HepG2 (cell line): ENCODE data around the gene PPP2R5D. TPM values are rescaled to one million over a fixed set of nuclear protein-coding genes. Genes with fewer than 3 reads are reported as not detected.
A peak's percentile ranks its signal among the peaks of the same experiment; 100 is the strongest.

Experiments
- ADNP ChIP-seq: sonication (generic); formaldehyde crosslinking; IDR thresholded peaks from 2 replicates; pipeline ENCODE4 v1.4.0; 2020; ENCODE audit warnings: missing genetic modification reagents
- CREB3 ChIP-seq: sonication (generic); formaldehyde crosslinking; IDR thresholded peaks from 2 replicates; pipeline ENCODE4 v1.5.0; 2020; ENCODE audit warnings: missing genetic modification reagents
- ERF ChIP-seq: IDR thresholded peaks from 2 replicates; pipeline ENCODE4 v1.6.1; 2018; ENCODE audit warnings: missing biosample characterization, missing genetic modification reagents
- GLI4 ChIP-seq: sonication (generic); formaldehyde crosslinking; IDR thresholded peaks from 2 replicates; pipeline ENCODE4 v1.5.1; 2020; ENCODE audit warnings: missing genetic modification reagents, mild to moderate bottlenecking, moderate library complexity, borderline replicate concordance
- GPN1 ChIP-seq: sonication (generic); formaldehyde crosslinking; IDR thresholded peaks from 2 replicates; pipeline ENCODE4 v1.5.1; 2020; ENCODE audit warnings: missing genetic modification reagents, borderline replicate concordance
- NFE2L1 ChIP-seq: sonication (generic); formaldehyde crosslinking; IDR thresholded peaks from 2 replicates; pipeline ENCODE4 v1.4.0; 2020; ENCODE audit warnings: missing genetic modification reagents, mild to moderate bottlenecking, borderline replicate concordance
- PAF1 ChIP-seq: IDR thresholded peaks from 2 replicates; pipeline ENCODE4 v1.6.1; 2016; ENCODE audit warnings: missing genetic modification reagents, missing compliant biosample characterization
- PITX1 ChIP-seq: sonication (generic); formaldehyde crosslinking; IDR thresholded peaks from 2 replicates; pipeline ENCODE4 v1.5.1; 2020; ENCODE audit warnings: mild to moderate bottlenecking, missing genetic modification reagents
- POGZ ChIP-seq: sonication (generic); formaldehyde crosslinking; IDR thresholded peaks from 2 replicates; pipeline ENCODE4 v1.4.0; 2020; ENCODE audit warnings: mild to moderate bottlenecking, missing genetic modification reagents
- SCMH1 ChIP-seq: sonication (generic); formaldehyde crosslinking; IDR thresholded peaks from 2 replicates; pipeline ENCODE4 v1.9.0; 2021; ENCODE audit warnings: missing genetic modification reagents, mild to moderate bottlenecking, borderline replicate concordance
- SNRNP70 ChIP-seq: fragments of 200-400 bp; formaldehyde crosslinking; IDR thresholded peaks from 2 replicates; pipeline ENCODE4 v1.6.1; 2017; ENCODE audit warnings: mild to moderate bottlenecking, low read depth, low read length, moderate library complexity
- SRSF9 ChIP-seq: fragments of 200-400 bp; formaldehyde crosslinking; IDR thresholded peaks from 2 replicates; pipeline ENCODE4 v1.6.1; 2018; ENCODE audit warnings: borderline replicate concordance, mild to moderate bottlenecking, low read depth, low read length; ENCODE audit not compliant: insufficient read depth, poor library complexity, severe bottlenecking
- TRIM22 ChIP-seq: fragments of 450-650 bp; IDR thresholded peaks from 2 replicates; pipeline ENCODE4 v1.6.1; 2017
- U2AF2 ChIP-seq: fragments of 200-400 bp; formaldehyde crosslinking; IDR thresholded peaks from 2 replicates; pipeline ENCODE4 v1.6.1; 2017; ENCODE audit warnings: low read depth, mild to moderate bottlenecking, low read length
- YEATS4 ChIP-seq: sonication (generic); formaldehyde crosslinking; IDR thresholded peaks from 2 replicates; pipeline ENCODE4 v1.4.0; 2020; ENCODE audit warnings: missing genetic modification reagents, borderline replicate concordance
- ZBTB10 ChIP-seq: sonication (generic); formaldehyde crosslinking; IDR thresholded peaks from 2 replicates; pipeline ENCODE4 v1.4.0; 2020; ENCODE audit warnings: missing genetic modification reagents, borderline replicate concordance
- ZKSCAN5 ChIP-seq: sonication (generic); formaldehyde crosslinking; IDR thresholded peaks from 2 replicates; pipeline ENCODE4 v1.5.1; 2020; ENCODE audit warnings: mild to moderate bottlenecking, missing genetic modification reagents
- ZMAT3 ChIP-seq: sonication (generic); formaldehyde crosslinking; conservative IDR thresholded peaks from 2 replicates; pipeline ENCODE4 v1.7.0; 2021; ENCODE audit warnings: missing genetic modification reagents
- ZNF12 ChIP-seq: sonication (generic); formaldehyde crosslinking; IDR thresholded peaks from 2 replicates; pipeline ENCODE4 v1.5.0; 2020; ENCODE audit warnings: missing genetic modification reagents
- ZNF563 ChIP-seq: sonication (generic); formaldehyde crosslinking; IDR thresholded peaks from 2 replicates; pipeline ENCODE4 v1.8.0; 2022; ENCODE audit warnings: mild to moderate bottlenecking, moderate library complexity, missing genetic modification reagents
- ZNF713 ChIP-seq: sonication (generic); formaldehyde crosslinking; IDR thresholded peaks from 2 replicates; pipeline ENCODE4 v1.4.0; 2020; ENCODE audit warnings: mild to moderate bottlenecking, missing genetic modification reagents
- ZNF775 ChIP-seq: sonication (generic); formaldehyde crosslinking; IDR thresholded peaks from 2 replicates; pipeline ENCODE4 v1.4.0; 2020; ENCODE audit warnings: missing genetic modification reagents, mild to moderate bottlenecking, moderate library complexity, borderline replicate concordance
- ZNF883 ChIP-seq: sonication (generic); formaldehyde crosslinking; IDR thresholded peaks from 2 replicates; pipeline ENCODE4 v1.5.1; 2020; ENCODE audit warnings: mild to moderate bottlenecking, missing genetic modification reagents; ENCODE audit errors: not compliant biosample characterization
- polyA plus RNA-seq, 8 experiments: library from polyadenylated mRNA; depleted of rRNA in 3 of 8; stranded (reverse) in 7 of 8; unstranded in 1 of 8; fragments of >200 nt; fragmentation: Illumina TruSeq in 4 of 8; extraction: Trizol in 4 of 8; gene quantifications; 2 replicates each; pipeline versions ENCODE4 v1.2.1 to v1.2.3, GENCODE V29; 2011 to 2016; ENCODE audit warnings: low read depth in 4 of 8, missing spikeins in 1 of 8, mixed read lengths in 1 of 8; ENCODE audit not compliant: insufficient read depth in 1 of 8
- total RNA-seq, 5 experiments: library from RNA; depleted of rRNA; stranded (reverse); fragments of >200 nt; fragmentation: Illumina TruSeq; extraction: Trizol; gene quantifications; 2 replicates each; pipeline ENCODE4 v1.2.3, GENCODE V29; 2016; ENCODE audit warnings: low read depth in 1 of 5

The PPP2R5D gene
- total and polyA plus RNA-seq, 2 of the 13 experiments (the other 11 are each of a cell fraction or from before 2014, with no cell fraction given), result 53.7 to 60.4 TPM

GRCh38 chr6:42938987-42939809 lies 45.2 kb upstream of the PPP2R5D start (continued):
- TF ChIP-seq PITX1 (CRISPR knock-in tag) (peak; percentile 78; the same call in 1 of the 2 replicates), ZNF775 (CRISPR knock-in tag) (0 out of 2 replicates have a peak, but pooled peaks have one; percentile 24), ADNP (CRISPR knock-in tag) (no peak), CREB3 (CRISPR knock-in tag) (no peak), POGZ (CRISPR knock-in tag) (no peak; the same call in 1 of the 2 replicates), ZNF883 (no peak), GLI4 (CRISPR knock-in tag) (no peak), PAF1 (CRISPR knock-in tag) (no peak), ZMAT3 (no peak), NFE2L1 (CRISPR knock-in tag) (no peak), SNRNP70 (no peak), GPN1 (no peak), ERF (CRISPR knock-in tag) (peak; percentile 87; the same call in 1 of the 2 replicates), U2AF2 (no peak), TRIM22 (no peak), ZNF563 (CRISPR knock-in tag) (no peak; the same call in 1 of the 2 replicates), ZKSCAN5 (CRISPR knock-in tag) (no peak), SCMH1 (CRISPR knock-in tag) (no peak), ZNF12 (CRISPR knock-in tag) (peak; percentile 28; the same call in 1 of the 2 replicates), YEATS4 (CRISPR knock-in tag) (peak; percentile 82), ZBTB10 (CRISPR knock-in tag) (no peak), ZNF713 (CRISPR knock-in tag) (0 out of 2 replicates have a peak, but pooled peaks have one; percentile 44), SRSF9 (no peak)
